HG02885 (cell line): ENCODE data around the gene ZNF507.
A peak's percentile ranks its signal among the peaks of the same experiment; 100 is the strongest.

Source experiments
- ATAC-seq: cut with Tn5 transposase; IDR thresholded peaks from one replicate; pipeline ENCODE4 v1.9.1; 2021; ENCODE audit warnings: mild to moderate bottlenecking; ENCODE audit not compliant: unreplicated experiment, poor library complexity

Gene ZNF507

DNA sequence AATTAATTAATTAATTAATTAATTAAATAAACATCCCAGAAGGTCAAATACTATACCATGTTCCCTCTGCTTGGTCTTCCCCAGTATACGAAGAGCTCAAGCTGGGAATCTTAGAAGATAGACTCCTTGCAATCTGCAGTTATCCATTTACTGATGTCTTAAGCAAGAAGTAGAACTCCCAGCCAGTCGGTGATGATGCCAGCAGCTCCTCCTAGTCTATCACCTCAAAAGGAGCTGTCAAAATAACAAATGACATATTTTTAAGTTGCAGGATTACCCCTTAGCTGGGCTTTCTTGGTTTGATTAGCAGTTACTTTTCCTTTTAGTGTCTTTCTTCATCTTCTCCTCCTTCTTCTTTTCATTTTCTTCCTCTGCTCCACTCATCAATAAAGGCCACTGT is 6.0 kb upstream of the ZNF507 start:
- ATAC-seq = no peak

DNA sequence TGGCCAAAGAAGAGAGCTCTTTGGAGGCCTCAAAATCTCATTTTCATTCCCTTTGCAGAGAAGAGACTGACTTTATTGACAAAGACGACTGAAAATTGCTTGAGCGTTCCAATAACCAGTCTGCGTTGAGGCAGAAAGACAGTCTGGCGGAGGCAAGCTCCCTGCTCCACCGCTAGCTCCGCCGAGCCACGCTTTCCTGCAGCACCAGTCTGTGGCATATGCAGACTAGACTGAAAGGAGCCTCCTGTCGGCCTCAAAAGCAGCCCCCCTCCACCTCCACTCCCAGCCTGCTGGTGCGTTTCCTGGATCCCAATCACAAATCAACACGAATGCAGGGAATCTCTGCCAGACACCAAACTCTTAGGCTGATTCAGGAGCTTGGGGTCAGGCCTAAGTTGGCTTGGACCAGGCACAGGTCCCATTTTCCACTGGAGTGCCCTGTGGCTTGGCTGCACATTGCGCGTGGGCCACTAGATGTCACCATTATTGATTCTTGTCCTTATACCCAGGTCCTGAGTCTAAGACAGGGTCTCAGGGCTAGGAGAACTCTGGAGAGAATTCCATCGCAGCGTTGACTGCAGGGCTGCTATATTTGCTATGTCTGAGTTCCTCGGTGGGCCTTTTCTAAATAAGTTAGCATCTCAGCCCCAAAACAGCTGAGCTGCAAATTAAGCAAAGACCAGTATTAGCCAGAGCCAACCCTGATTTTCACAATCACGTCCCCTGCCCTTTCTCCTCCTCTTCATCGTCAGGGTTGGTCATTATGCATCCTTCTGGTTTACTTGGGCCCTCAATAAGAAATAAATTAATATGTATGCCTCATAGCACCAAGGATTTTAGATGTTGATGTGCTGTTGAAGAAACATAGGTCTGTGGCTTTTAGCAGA is 5.2 kb upstream of the ZNF507 start:
- peak; percentile 72 for ATAC-seq

GRCh38 chr19:32342695-32343094 is 2.7 kb upstream of the ZNF507 start:
- no peak for ATAC-seq

DNA sequence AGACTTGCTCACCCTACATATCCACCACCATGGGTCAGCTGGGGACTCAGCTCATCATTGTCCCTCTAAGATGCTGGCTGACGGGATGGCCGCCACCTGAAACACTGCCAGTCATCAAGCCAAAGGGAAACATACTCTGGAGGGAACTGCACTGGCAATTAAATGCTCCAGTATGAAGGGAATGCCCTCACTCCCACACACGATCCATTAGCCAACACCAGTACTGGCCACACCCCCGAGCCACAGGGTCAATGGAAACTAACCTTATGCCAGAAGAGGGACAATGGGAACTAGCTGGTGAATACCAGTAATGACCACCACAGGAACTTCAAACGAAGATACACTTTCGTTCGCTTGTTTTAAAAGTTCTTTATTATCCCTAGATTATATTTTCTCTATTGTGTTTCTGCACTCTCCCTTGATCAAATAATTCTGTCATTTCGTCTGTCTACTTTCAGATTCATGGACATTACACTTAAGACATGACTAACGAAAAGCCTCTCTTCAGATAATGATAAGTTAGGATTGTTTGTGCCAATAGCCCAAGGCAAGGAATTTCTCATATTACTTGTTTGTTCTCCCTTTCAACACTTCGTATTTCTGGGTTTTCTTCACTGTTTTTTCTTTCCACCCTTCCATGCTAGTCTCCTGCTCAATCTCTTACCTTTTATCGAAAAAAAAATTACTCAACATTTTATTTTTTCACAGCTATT is 1.7 kb upstream of the ZNF507 start:
- no peak for ATAC-seq

DNA sequence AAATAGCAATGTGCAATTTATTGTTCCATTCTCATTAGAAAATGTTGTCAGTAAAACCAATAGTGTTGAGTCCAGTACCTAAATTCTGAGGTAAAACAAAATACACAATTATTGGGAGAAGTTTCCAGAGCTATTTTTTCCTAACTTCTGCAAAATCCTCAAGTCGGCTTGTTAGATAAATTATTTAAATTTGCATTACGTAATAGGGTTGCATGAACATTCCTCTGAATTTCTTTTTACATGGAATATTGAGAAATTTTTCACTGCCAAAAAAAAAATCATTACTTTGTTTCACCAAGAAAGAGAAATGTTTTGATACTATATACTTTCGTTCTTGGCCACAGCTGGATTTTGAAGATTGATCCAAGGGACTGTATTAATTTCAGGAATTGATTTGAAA is 1.5 kb downstream of the ZNF507 start:
- ATAC-seq = no peak

DNA sequence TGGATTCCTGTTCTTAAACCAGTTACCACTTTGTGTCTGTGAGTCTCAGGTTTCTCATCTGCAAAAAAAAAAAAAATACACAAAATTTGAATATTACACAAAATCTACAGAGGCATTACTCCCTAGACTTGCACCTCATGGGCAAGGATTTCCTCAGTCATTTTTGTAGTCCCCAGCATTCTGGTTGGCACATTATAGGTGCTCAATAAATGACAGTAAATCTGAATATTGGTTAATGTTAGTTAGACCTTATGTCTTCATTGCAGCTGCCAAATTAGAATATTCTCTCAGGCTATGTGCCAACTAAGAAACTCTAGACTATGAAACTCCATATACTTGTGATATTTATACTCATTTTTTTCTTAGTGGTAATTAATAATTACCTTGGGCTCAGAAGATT is 2.2 kb downstream of the ZNF507 start:
- ATAC-seq = no peak

DNA sequence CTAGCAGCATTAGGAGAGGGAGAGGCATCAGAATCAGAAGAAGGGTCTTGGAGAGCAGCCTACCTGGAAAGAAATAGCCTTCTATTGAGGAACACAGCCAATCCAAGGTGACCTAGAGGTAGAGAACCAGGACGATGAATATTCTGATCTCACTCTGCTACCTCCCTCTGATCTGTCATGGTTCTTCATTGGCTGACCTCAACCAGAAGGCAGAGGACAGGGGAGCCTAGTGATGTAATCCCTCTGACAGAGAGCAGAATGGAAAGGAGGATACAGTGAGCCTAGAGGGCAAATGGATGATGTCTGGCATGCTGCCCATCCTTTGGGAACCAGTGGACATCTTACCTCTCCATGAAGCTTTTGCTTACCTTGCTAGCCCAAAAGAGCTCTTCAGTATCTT is 3.6 kb downstream of the ZNF507 start:
- no peak for ATAC-seq

DNA sequence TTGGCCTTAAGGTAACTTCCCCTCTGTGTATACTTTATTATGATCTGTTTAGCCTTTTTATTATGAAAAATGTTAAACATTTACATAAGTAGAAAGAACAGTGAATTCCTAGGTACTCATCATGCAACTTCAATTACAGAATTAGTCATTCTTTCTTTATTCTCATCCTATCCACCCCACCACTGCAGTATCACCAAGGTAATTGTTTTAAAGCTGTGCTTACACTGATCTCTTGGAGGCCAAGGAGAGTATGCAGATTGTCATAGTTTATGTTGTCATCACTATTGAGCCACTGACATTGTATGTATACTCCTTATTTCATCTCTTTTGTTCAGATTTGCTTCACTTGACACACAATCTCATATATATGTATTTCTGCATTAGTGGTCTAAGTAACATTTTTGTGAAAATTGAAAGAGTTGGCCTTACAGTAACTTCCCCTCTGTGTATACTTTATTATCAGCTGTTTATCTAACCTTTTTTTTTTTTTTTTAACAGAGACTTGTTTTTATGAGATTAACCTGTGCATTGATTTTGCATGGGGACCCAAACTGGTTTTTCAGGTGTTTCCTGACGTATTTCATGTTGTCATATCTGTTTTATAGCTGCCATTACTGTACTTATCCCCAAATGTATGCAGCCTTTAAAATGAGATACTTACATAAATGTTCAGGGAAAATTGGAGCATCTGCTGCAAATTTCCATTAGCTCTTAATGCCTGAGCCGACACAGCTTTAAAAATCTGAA is 4.5 kb downstream of the ZNF507 start:
- no peak for ATAC-seq

- no peak for ATAC-seq
Observed at GRCh38 chr19:32350471-32350865, 5.1 kb downstream of the ZNF507 start.

- ATAC-seq = no peak
Observed at GRCh38 chr19:32350987-32351348, 5.6 kb downstream of the ZNF507 start.

DNA sequence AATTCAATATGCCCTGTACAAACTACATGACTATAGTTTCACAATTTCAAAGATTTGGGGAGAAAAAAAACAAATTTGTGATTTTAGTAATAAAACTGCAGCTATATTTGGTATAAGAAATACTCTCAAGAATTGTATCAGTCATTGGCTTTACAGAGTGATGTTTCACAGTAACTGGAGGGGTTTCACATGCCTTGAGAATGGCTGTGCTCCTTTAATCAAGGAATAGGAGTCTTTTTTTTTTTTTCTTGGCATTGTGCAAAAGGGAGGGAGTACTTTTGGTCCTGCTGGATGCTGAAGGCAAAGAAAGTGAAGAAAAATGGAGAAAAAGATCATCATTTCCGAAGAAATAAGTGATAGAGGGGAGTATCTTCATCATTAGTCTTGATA is 6.8 kb downstream of the ZNF507 start:
- no peak for ATAC-seq

GRCh38 chr19:32354345-32354744 is 8.9 kb downstream of the ZNF507 start:
- ATAC-seq = no peak

GRCh38 chr19:32355309-32355708 is 9.9 kb downstream of the ZNF507 start:
- no peak for ATAC-seq

DNA sequence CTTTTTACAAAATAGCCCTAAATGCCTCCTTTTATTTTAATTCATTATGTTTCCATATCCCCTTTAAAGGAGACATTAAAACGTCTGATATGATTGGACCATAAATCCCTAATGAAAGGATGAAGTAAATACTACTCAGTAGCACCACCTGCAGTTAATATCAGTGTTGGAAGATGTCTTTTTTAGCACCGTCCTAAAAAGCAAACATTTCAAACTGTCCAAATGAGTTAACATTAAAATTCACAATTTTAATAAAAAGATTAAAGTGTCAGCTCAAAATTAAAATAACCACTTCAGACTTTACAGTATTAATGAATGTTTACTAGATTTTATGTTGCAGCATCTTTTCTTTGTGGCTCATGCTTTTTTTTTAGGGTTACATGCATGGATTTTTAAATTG is 12.3 kb downstream of the ZNF507 start:
- ATAC-seq = no peak

DNA sequence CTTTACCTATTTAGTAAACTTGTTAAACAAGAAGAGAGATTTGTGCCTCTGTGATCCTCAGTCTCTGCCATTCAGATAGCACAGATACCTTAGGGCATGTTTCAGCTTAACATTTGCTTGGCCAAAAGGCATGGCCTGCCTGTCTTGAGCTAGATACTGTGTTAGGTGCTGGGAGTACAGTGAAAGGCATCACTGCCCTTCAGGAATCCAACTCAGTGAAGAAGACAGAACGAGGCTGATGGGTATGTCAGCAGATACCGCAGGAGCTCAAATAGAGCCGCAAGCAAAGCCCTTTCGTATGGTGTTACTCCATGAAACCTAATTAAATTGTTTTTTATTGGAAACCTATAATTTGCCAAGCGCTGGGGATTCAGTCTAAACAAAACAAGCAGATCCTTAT is 12.9 kb downstream of the ZNF507 start:
- ATAC-seq = no peak

GRCh38 chr19:32359581-32359980 is 14.2 kb downstream of the ZNF507 start:
- no peak for ATAC-seq

DNA sequence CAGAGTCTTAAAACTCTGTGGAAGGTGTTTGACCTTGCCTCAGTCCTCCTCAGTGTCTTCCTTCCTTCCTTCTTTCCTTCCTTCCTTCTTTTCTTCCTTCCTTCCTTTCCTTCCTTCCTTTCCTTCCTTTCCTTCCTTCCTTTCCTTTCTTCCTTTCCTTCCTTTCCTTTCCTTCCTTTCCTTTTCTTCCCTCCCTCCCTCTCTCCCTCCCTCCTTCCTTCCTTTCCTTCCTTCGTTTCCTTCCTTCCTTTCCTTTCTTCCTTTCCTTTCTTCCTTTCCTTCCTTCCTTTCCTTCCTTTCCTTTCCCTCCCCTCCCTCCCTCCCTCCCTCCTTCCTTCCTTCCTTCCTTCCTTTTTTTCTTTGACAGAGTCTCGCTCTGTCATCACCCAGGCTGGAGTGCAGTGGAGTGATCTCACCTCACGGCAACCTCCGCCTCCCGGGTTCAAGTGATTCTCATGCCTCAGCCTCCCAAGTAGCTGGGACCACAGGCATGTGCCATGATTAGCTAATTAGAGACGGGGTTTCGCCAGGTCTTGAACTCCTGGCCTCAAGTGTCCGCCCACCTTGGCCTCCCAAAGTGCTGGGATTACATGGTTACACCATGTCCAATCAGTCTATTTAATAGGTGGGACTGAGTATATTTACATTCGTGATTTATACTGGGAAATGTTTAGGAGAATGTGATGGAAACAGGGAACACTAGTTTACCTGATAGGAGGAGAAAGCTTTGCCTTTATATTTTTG is 16.3 kb downstream of the ZNF507 start:
- no peak for ATAC-seq

- ATAC-seq = no peak
Observed at GRCh38 chr19:32362318-32362691, 16.9 kb downstream of the ZNF507 start.

GRCh38 chr19:32363175-32363574 is 17.8 kb downstream of the ZNF507 start:
- ATAC-seq = no peak

DNA sequence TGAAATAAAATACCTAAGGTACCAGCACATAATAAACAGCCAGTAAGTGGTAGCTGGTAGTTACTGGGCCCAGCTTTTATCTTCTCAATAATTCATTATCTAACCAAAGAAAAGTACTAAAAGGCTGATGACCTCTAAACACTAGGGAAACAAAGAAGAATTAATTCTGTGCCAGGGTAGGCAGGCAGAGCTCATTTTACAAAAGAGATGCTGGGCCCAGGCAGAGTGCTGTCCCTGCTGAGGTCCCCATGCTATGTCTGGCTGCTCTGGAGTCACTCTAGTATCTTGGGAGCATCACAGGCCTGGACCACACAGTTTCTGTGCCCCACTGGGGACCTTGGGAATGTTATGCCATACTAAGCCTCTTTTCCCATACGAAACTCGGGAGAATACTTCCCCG is 18.2 kb downstream of the ZNF507 start:
- no peak for ATAC-seq

GRCh38 chr19:32364040-32364439 is 18.6 kb downstream of the ZNF507 start:
- no peak for ATAC-seq
